GM23248 (cell line): ENCODE results near the gene SHISA6.

ENCODE experiments used
- EZH2 ChIP-seq: fragments of 200-600 bp; sonication (generic); IDR thresholded peaks from 2 replicates; pipeline ENCODE4 v1.6.1; 2018; ENCODE audit warnings: antibody characterized with exemption, mild to moderate bottlenecking; ENCODE audit not compliant: insufficient read depth, poor library complexity, severe bottlenecking
- EZH2phosphoT487 ChIP-seq: fragments of 200-600 bp; sonication (generic); IDR thresholded peaks from 2 replicates; pipeline ENCODE4 v1.6.1; 2018; ENCODE audit warnings: antibody characterized with exemption, moderate library complexity, mild to moderate bottlenecking, low read depth; ENCODE audit not compliant: insufficient read depth

- TF ChIP-seq EZH2 (no peak), EZH2phosphoT487 (no peak)
Measured at GRCh38 chr17:11598274-11599221, 357.5 kb downstream of the SHISA6 start, which contains the start of gene DNAH9.
